GM19372 (cell line): ENCODE results near the gene CDK11B.
A peak's percentile ranks its signal among the peaks of the same experiment; 100 is the strongest.
"Not testable (repeated sequence)": the region's sequence is repeated elsewhere in the genome, so short reads cannot be mapped to it uniquely, and the experiment has no call there.

ENCODE experiments used
- ATAC-seq: cut with Tn5 transposase; IDR thresholded peaks from one replicate; pipeline ENCODE4 v1.9.1; 2021; ENCODE audit warnings: mild to moderate bottlenecking, low read depth, moderate library complexity; ENCODE audit not compliant: unreplicated experiment

CDK11B gene

DNA sequence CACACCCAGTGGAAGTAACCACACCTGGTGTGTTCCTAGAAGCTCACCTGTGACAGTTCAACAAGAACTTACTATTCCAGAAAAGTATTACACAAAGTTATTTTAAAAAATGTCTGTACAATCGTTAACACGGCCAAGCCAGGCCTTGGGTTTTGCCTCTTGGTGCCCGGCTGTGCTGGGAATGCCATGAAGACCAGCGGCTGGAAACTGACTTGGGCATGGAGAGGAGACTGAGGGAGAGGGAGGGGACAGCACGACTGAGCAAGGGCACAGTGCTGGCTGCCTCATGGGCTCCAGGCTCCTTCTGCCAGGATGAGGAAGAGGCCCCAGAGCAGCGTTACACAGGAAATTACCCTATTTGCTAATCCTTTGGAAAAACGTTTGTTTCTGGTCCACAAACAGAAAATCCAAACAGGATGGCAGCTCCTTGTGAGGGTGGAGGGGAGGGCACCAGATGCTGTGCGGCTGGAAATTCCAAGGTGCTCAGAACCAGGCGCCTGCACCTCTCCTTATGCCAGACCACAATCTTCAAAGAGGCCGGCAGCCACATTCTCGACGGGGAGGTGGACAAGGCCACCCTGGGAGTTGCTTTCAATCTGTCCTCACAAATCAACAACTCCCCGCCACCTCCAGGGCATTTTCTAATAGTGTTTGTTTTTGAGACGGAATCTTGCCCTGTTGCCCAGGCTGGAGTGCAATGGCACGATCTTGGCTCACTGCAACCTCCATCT, 4.2 kb upstream of the CDK11B start:
- ATAC-seq, result not testable (repeated sequence)

DNA sequence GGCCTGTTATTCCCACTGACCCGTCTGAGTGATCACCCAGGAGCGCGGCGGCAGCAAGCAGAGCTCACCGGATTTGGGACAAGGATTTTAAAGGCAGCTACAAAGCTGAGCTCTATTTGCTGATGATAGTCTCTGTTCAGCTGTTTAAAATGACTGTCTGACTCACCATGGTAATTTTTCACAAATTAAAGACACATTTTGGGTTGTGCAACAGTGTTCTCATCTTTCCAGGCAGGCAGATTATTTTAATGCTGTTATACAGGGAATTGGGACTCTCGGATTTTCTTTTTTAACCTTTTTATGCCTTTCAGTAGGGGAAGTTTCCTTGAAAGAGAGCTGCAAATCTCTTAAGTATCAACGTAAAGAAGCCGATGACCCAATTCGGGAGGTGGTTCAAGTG, 3.6 kb upstream of the CDK11B start:
- ATAC-seq, result not testable (repeated sequence)

- ATAC-seq, result not testable (repeated sequence)
These were observed 10.5 kb downstream of the CDK11B start for GRCh38 chr1:1648265-1648664.

GRCh38 chr1:1647567-1648241, 11.1 kb downstream of the CDK11B start:
- ATAC-seq, result not testable (repeated sequence)

GRCh38 chr1:1646326-1646725, 12.5 kb downstream of the CDK11B start:
- ATAC-seq, result not testable (repeated sequence)

- ATAC-seq, result not testable (repeated sequence)
These were observed 17.9 kb downstream of the CDK11B start for GRCh38 chr1:1640711-1641461.

DNA sequence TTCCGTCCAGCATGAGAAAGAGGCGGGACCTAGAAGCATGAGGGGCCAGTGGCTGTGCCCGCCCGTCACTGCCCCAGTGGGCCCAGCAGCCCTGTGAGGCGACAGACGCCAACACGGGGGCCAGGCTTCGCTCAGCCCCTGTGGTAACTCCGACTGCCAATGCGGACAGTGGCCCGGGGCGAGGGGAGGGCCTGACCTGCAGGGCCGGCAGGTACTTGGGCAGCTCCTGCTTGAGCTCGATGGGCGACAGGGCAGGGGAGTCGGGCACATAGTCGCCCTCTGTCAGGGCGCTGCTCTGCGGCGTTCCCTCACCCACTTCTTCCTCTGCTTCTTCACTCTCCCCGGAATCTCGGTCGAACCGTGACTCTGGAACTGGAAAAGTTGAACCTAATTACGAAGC, 18.7 kb downstream of the CDK11B start:
- not testable (repeated sequence) for ATAC-seq

- ATAC-seq, result not testable (repeated sequence)
These were observed 19.4 kb downstream of the CDK11B start for GRCh38 chr1:1639368-1639767.

DNA sequence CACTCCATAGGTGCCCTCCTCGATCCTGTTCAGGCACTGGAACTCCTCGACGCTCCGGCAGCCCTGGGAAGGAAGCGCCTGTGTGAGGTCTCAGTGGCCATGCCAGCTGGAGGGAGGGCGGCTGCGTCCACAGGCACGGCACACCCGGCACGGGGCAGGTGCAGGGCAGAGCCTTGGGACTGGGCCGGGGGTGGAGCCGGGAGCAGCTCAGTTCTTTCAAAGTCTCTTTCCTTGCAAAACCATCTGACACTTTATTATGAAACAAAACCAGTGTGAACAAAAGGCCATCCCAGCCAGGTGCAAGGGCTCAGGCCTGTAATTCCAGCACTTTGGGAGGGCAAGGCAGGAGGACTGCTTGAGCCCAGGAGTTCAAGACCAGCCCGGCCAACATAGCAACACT, 20.3 kb downstream of the CDK11B start:
- ATAC-seq, result not testable (repeated sequence)

DNA sequence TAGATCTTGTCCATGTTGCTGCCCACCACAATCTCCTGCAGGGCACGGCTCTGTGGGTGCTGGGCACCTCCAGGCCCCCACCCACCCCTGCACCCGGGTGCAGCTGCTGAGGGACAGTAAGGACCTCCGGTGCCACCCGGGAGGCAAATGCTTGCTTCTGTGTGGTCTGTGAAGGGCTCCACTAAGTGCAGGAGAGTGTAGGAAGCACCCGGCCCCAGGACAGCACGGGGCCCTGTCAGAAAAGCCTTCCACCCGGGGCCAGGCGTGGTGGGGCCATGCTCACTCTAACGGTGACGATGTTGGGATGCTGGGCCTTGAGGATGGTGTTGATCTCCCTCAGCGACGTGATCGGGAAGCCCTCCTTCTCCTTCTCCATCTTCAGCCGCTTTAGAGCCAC, 21.3 kb downstream of the CDK11B start:
- not testable (repeated sequence) for ATAC-seq

- not testable (repeated sequence) for ATAC-seq
These were observed 22.0 kb downstream of the CDK11B start for GRCh38 chr1:1636621-1637478.

- ATAC-seq, result not testable (repeated sequence)
These were observed 24.2 kb downstream of the CDK11B start for GRCh38 chr1:1634613-1635012.

DNA sequence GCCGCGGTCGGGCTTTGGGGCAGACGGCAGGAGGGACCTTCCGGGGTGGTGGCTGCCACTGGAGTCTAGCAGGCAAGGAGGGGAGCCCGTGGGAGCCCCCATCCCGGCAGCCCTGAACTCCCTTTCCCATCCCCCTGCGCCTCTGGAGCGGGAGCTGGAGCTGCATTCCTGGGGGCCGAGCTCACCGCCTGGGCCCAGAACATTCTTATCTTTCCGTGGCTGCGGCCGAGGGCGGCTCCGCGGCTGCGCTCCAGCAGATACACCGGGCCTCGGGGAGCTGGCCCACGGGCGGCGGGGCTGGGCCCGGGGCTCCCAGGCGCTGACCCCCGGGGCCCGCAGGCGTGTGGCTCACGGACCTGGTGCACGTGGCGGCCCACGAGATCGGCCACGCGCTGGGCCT, 25.4 kb downstream of the CDK11B start:
- ATAC-seq, result not testable (repeated sequence)

GRCh38 chr1:1631782-1632420, 26.9 kb downstream of the CDK11B start, which contains the start of gene MMP23B:
Gene MMP23B (plus strand): TSS chr1:1632173. CDS start chr1:1632219, 46 bp downstream.
- ATAC-seq, result no peak

GRCh38 chr1:1630965-1631781, 27.6 kb downstream of the CDK11B start:
- no peak for ATAC-seq

DNA sequence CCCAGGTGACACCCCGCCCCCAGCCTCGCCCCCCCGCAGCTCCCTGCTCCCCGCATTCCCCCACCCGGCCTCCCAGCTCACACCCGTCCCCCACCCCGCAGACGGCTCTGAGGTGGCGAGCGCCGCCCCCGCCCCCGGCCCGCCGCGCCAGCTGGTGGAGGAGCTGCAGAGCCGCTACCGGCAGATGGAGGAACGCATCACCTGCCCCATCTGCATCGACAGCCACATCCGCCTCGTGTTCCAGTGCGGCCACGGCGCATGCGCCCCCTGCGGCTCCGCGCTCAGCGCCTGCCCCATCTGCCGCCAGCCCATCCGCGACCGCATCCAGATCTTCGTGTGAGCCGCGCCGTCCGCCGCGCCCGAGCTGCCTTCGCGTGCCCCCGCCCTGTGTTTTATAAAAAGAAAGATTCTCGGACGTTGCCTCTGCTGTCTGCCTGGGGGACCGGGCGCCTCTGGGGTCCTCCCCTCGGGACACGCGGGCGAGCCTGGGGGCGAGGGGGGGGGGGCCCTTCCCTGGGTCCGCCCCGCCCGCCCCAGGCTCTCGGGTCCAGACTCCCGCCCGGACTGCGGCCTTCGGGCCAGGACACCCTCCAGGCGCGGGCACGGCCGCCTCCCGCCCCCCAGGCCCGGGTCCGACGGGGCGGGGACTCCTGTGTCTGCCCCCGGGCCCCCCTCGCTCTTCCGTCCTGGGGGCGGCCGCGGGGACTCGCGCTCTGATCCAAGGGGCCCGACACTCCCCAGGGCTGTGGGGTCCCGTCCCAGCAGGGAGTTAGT, 28.4 kb downstream of the CDK11B start:
- peak; percentile 63 for ATAC-seq

DNA sequence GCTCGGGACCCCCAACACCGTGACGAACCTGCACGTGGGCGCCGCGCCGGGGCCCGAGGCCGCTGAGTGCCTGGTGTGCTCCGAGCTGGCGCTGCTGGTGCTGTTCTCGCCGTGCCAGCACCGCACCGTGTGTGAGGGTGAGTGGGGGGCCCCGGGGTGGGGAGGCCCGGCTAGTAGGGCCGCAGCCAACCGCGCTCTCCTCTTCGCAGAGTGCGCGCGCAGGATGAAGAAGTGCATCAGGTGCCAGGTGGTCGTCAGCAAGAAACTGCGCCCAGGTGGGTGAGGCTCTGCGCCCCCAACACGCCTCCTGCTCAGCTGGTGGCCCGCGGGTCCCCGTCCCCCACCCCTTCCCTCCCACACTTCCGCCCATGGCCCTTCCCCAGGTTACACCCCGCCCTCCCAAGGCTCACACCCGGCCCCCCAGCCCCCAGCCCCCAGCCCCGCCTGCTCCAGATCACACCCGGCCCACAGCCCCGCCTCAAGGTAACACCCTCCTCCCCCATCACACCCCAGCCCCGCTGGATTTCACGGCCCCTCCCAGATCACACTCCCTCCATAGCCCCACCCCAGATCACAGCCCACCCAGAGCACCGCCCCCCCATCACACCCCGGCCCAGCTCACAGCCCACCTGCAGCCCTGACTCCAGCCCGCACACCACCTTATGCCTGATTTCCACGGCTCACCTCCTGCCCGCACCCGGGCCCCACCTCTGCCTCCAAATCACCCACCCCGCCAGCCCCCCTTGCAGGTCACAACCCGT, 29.2 kb downstream of the CDK11B start:
- no peak for ATAC-seq
